Measurements from ENCODE around the gene THEMIS. TPM values are rescaled to one million over a fixed set of nuclear protein-coding genes. Genes with fewer than 3 reads are reported as not detected.

Gene THEMIS, protein sequence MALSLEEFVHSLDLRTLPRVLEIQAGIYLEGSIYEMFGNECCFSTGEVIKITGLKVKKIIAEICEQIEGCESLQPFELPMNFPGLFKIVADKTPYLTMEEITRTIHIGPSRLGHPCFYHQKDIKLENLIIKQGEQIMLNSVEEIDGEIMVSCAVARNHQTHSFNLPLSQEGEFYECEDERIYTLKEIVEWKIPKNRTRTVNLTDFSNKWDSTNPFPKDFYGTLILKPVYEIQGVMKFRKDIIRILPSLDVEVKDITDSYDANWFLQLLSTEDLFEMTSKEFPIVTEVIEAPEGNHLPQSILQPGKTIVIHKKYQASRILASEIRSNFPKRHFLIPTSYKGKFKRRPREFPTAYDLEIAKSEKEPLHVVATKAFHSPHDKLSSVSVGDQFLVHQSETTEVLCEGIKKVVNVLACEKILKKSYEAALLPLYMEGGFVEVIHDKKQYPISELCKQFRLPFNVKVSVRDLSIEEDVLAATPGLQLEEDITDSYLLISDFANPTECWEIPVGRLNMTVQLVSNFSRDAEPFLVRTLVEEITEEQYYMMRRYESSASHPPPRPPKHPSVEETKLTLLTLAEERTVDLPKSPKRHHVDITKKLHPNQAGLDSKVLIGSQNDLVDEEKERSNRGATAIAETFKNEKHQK
- not detected in 2 replicates for total RNA-seq

GRCh38 chr6:127900935-127901334 is at the start of gene THEMIS:
THEMIS (minus strand) TSS chr6:127901058; CDS start chr6:127900932, 126 bp downstream.

Data from epithelial cell of umbilical artery (primary cell).